Hematopoietic multipotent progenitor cell treated with erythropoietin and hydrocortisone succinate and interleukin-3 and kit ligand, for 4 days (in vitro differentiated cells): Measurements from ENCODE around the gene PTX4.

Experiments
- DNase-seq: peaks from one replicate; pipeline ENCODE4 v3.0.0-alpha.2; 2015

PTX4 gene

GRCh38 chr16:1523581-1524245 is 35.0 kb upstream of the PTX4 start:
- no peak for DNase-seq

GRCh38 chr16:1520461-1520860 is 31.7 kb upstream of the PTX4 start:
- no peak for DNase-seq

GRCh38 chr16:1519831-1520230 is 31.1 kb upstream of the PTX4 start:
- no peak for DNase-seq

- no peak for DNase-seq
Observed at GRCh38 chr16:1518626-1519135, 29.9 kb upstream of the PTX4 start.

- DNase-seq: no peak
Observed at GRCh38 chr16:1514507-1514906, 25.8 kb upstream of the PTX4 start.

- no peak for DNase-seq
Observed at GRCh38 chr16:1512774-1513173, 24.0 kb upstream of the PTX4 start.

- no peak for DNase-seq
Observed at GRCh38 chr16:1511662-1512569, 23.2 kb upstream of the PTX4 start.

- no peak for DNase-seq
Observed at GRCh38 chr16:1510941-1511351, 22.2 kb upstream of the PTX4 start.

- DNase-seq: no peak
Observed at GRCh38 chr16:1510272-1510671, 21.5 kb upstream of the PTX4 start.

GRCh38 chr16:1509307-1510221 is 20.8 kb upstream of the PTX4 start:
- no peak for DNase-seq

GRCh38 chr16:1508494-1509187 is 19.9 kb upstream of the PTX4 start:
- DNase-seq: no peak

- DNase-seq: no peak
Observed at GRCh38 chr16:1506494-1507213, 17.9 kb upstream of the PTX4 start.

- DNase-seq: no peak
Observed at GRCh38 chr16:1505912-1506311, 17.2 kb upstream of the PTX4 start.

- DNase-seq: no peak
Observed at GRCh38 chr16:1505073-1505844, 16.5 kb upstream of the PTX4 start.

- no peak for DNase-seq
Observed at GRCh38 chr16:1503110-1503955, 14.6 kb upstream of the PTX4 start.

- DNase-seq: no peak
Observed at GRCh38 chr16:1502092-1503004, 13.6 kb upstream of the PTX4 start.

- DNase-seq: no peak
Observed at GRCh38 chr16:1501630-1502029, 12.9 kb upstream of the PTX4 start.

GRCh38 chr16:1500465-1501150 is 11.9 kb upstream of the PTX4 start:
- no peak for DNase-seq
